ENCODE results near the gene APOB. TPM values are rescaled to one million over a fixed set of nuclear protein-coding genes. Genes with fewer than 3 reads are reported as not detected.

APOB gene
- total RNA-seq, 1 donor from 2014 or later, result 15.9 TPM

DNA sequence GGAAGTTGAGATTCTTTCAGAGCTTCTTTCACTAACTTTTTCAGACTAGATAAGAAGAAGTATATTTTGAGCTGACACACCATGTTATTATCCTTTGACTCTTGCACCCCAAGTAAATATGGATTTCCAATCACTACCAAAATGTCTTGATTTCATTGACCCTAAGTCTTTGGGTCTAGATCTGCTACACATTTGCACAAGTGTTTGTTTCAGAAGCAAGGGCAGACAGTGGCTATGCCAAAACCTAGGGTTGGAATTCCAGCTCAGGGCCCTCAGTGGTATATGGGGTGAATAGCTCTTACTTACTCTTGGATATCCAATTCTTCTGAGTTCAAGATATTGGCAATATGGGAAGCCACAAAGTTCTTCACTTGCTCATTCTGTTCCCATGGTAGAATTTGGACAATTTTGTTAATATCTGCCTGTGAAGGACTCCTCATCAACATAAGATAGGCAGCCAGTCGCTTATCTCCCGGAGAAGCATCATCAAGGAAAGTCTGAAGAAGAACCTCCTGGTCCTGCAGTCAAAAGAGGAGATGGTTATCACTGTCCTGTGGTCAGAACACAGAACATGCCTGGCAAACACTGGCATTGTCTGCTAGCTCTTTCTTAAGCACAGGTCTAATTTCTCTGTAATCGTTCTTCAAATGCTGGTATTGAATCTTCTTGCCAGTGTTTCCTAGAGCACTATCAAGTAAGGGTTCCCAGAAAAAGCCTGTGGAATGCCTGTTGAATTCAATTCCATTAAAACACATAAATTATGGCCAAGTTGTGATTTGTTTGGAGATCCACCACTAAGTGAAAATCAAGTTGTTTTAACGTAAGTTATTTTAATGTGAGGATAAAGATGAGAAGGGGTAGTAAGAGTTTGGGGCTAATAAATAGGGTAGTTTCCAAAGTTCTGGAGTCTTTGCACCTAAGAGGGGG lies 15.6 kb downstream of the APOB start:
- TF ChIP-seq, protein P1, sequence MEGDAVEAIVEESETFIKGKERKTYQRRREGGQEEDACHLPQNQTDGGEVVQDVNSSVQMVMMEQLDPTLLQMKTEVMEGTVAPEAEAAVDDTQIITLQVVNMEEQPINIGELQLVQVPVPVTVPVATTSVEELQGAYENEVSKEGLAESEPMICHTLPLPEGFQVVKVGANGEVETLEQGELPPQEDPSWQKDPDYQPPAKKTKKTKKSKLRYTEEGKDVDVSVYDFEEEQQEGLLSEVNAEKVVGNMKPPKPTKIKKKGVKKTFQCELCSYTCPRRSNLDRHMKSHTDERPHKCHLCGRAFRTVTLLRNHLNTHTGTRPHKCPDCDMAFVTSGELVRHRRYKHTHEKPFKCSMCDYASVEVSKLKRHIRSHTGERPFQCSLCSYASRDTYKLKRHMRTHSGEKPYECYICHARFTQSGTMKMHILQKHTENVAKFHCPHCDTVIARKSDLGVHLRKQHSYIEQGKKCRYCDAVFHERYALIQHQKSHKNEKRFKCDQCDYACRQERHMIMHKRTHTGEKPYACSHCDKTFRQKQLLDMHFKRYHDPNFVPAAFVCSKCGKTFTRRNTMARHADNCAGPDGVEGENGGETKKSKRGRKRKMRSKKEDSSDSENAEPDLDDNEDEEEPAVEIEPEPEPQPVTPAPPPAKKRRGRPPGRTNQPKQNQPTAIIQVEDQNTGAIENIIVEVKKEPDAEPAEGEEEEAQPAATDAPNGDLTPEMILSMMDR (IDR thresholded peaks at IDR 0.05; ENCODE audit: unreplicated experiment), result no peak
- H3K9me3 Mint-ChIP-seq (ENCODE audit: unreplicated experiment), result no peaks in the 10 kb centered on the region
- no peak for DNase-seq (ENCODE audit: low spot score)
- peaks cover 1% of the 10 kb centered on the region for H3K27me3 Mint-ChIP-seq (ENCODE audit: unreplicated experiment)
- H3K4me1 Mint-ChIP-seq (ENCODE audit: unreplicated experiment), result no peaks in the 10 kb centered on the region
- H3K27ac Mint-ChIP-seq (ENCODE audit: unreplicated experiment), result no peak overlapping the region
- peaks cover 37% of the 10 kb centered on the region for H3K36me3 Mint-ChIP-seq (ENCODE audit: low read depth, unreplicated experiment)
- H3K4me3 Mint-ChIP-seq (ENCODE audit: unreplicated experiment), result peak overlapping the region; percentile 6

DNA sequence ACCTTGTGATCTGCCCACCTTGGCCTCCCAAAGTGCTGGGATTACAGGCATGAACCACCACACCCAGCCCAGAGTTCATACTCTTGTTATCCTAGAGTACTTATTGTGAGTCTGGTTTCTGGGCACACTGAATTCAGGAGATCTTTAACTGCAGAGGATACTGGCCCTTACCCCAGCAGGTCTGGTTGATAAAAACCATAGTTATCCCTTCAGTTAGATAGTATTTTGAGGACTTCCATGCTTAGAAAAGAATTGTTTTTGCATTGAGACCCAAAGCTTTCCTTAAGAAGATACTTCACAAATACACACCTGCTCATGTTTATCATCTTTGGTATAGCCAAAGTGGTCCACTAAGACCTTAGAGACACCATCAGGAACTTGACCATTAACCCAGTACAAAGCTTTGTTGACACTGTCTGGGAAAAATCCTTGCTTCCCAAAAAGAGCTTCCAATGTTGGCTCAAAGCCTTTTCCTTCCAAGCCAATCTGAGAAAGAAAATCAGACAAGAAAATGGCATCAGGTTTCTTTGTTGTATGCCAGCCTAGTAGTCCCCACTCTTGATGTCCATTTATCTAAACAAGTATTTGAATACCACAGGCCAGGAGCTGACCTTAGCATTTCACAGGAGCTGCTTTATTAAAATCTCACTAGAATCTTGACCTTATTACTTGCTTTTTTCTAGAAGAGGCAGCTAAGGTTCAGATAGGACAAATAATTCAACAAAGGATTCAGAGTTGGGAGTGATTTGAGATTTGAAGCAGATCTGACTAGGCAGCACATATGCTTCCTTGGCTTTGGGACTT lies 17.2 kb downstream of the APOB start:
- H3K27me3 Mint-ChIP-seq (ENCODE audit: unreplicated experiment), result peaks cover 1% of the 10 kb centered on the region
- no peaks in the 10 kb centered on the region for H3K4me1 Mint-ChIP-seq (ENCODE audit: unreplicated experiment)
- H3K36me3 Mint-ChIP-seq (ENCODE audit: low read depth, unreplicated experiment), result peaks cover 28% of the 10 kb centered on the region

DNA sequence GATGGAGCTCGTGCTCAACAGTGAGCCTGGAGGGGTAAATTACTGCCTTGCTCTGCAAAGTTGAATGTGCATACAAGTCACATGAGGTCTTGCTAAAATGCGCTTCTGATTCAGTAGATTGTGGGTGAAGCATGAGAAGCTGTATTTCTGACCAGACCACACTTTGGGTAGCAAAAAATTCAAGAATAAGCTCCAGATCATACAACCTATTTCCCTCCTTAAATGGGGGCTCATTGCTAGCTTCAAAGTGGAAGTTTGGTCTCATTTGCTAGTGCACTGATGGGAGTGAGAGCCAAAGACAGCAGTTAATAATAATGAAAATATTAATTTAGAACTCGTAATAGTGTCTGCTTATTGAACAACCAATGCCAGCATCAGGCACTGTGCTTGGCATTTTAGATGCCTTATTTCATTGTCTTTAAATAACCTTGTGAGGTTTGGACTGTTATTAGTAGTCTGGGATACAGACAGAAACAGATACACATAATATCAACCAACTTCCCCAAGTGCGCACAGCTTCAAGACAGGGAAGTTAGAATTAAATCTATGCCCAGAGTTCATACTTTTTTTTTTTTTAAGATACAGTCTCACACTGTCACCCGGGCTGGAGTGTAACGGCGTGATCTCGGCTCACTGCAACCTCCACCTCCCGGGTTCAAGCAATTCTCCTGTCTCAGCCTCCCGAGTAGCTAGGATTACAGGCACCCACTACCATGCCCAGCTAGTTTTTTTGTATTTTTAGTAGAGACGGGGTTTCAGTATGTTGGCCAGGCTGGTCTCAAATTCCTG lies 18.0 kb downstream of the APOB start:
- TF ChIP-seq, protein P1 (IDR thresholded peaks at IDR 0.05; ENCODE audit: unreplicated experiment), result no peak
- Mint-ChIP-seq H3K4me1 (ENCODE audit: unreplicated experiment) (no peaks in the 10 kb centered on the region), H3K4me3 (ENCODE audit: unreplicated experiment) (no peak overlapping the region), H3K27ac (ENCODE audit: unreplicated experiment) (no peak overlapping the region), H3K36me3 (ENCODE audit: low read depth, unreplicated experiment) (peaks cover 28% of the 10 kb centered on the region), H3K27me3 (ENCODE audit: unreplicated experiment) (peaks cover 1% of the 10 kb centered on the region), H3K9me3 (ENCODE audit: unreplicated experiment) (no peaks in the 10 kb centered on the region)
- DNase-seq (ENCODE audit: low spot score), result no peak

More for the DNA sequence above, 17.2 kb downstream of the APOB start:
- TF ChIP-seq, protein P1 (IDR thresholded peaks at IDR 0.05; ENCODE audit: unreplicated experiment), result no peak
- Mint-ChIP-seq H3K4me3 (ENCODE audit: unreplicated experiment) (no peak overlapping the region), H3K27ac (ENCODE audit: unreplicated experiment) (no peak overlapping the region), H3K9me3 (ENCODE audit: unreplicated experiment) (no peaks in the 10 kb centered on the region)
- no peak for DNase-seq (ENCODE audit: low spot score)

DNA sequence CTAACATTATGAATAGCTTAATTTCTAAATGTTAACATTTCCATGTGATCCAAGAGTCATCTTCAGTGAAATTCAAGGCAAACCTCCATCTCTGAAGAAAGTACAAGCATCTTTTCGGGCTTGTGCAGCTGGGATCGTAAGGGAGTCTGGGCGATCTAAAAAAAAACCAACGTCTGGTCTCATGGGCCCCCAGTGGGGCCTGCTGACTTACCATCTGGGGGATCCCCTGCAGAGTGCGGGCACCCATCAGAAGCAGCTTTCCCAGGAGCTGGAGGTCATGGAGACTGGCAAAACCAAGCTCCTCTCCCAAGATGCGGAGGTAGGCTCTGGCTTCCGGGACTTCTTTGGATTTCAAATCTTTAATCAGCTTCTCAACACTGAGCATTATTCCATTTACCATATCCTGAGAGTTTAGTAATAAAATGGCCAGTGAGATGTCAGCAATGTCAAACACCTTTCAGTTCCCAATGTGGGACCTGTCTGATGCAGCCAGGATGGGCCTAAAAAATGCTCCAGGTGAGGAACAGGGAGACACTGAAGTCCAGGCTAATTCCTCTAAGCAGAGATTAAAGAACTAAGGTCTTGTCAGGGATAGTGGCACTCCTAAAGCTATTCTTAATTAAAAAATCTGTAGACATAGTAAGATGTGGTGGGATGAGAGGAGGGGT lies 19.0 kb downstream of the APOB start:
- Mint-ChIP-seq H3K27ac (ENCODE audit: unreplicated experiment) (no peak overlapping the region), H3K4me1 (ENCODE audit: unreplicated experiment) (no peaks in the 10 kb centered on the region), H3K9me3 (ENCODE audit: unreplicated experiment) (no peaks in the 10 kb centered on the region), H3K36me3 (ENCODE audit: low read depth, unreplicated experiment) (peaks cover 23% of the 10 kb centered on the region), H3K27me3 (ENCODE audit: unreplicated experiment) (peaks cover 1% of the 10 kb centered on the region), H3K4me3 (ENCODE audit: unreplicated experiment) (no peak overlapping the region)
- DNase-seq (ENCODE audit: low spot score), result no peak
- TF ChIP-seq, protein P1 (IDR thresholded peaks at IDR 0.05; ENCODE audit: unreplicated experiment), result no peak
